GM20000 (cell line): ENCODE results near the gene TTC9C.
"Not testable (repeated sequence)": the region's sequence is repeated elsewhere in the genome, so short reads cannot be mapped to it uniquely, and the experiment has no call there.

Experiments
- DNase-seq: peaks from one replicate; pipeline ENCODE4 v3.0.0; 2012; ENCODE audit warnings: low spot score
- CTCF ChIP-seq: IDR thresholded peaks from 2 replicates; pipeline ENCODE4 v1.5.1; 2012; ENCODE audit warnings: mild to moderate bottlenecking, control low read depth; ENCODE audit errors: extremely low read depth, missing control alignments

TTC9C gene

GRCh38 chr11:62747475-62748160, 19.3 kb downstream of the TTC9C start:
- TF ChIP-seq CTCF: no peak
- DNase-seq: no peak

GRCh38 chr11:62749931-62750330, 21.6 kb downstream of the TTC9C start:
- not testable (repeated sequence) for DNase-seq

- no peak for TF ChIP-seq CTCF
Measured at GRCh38 chr11:62752177-62752785, 24.0 kb downstream of the TTC9C start.

GRCh38 chr11:62752994-62753735, 24.9 kb downstream of the TTC9C start:
- no peak for DNase-seq
- TF ChIP-seq CTCF: no peak

More at GRCh38 chr11:62752177-62752785, 24.0 kb downstream of the TTC9C start:
- DNase-seq: no peak

GRCh38 chr11:62753736-62754603, 25.7 kb downstream of the TTC9C start, which contains the start of gene ZBTB3:
Gene ZBTB3, minus strand, starts transcription at chr11:62754160. Its CDS starts 496 bp downstream, at chr11:62753664.
- DNase-seq: peak; percentile 91
- no peak for TF ChIP-seq CTCF

- DNase-seq: no peak
- TF ChIP-seq CTCF: no peak
Measured at GRCh38 chr11:62755086-62755615, 26.9 kb downstream of the TTC9C start.

- DNase-seq: no peak
- no peak for TF ChIP-seq CTCF
Measured at GRCh38 chr11:62757846-62758788, 29.8 kb downstream of the TTC9C start.

- not testable (repeated sequence) for DNase-seq
Measured at GRCh38 chr11:62760867-62761227, 32.6 kb downstream of the TTC9C start.
